HG03457 (cell line): ENCODE measurements around the gene SFSWAP.
"Not testable (repeated sequence)": the region's sequence is repeated elsewhere in the genome, so short reads cannot be mapped to it uniquely, and the experiment has no call there.

Experiments used
- ATAC-seq: cut with Tn5 transposase; IDR thresholded peaks from one replicate; pipeline ENCODE4 v1.9.1; 2021; ENCODE audit warnings: moderate number of reproducible peaks; ENCODE audit not compliant: unreplicated experiment

The SFSWAP gene

DNA sequence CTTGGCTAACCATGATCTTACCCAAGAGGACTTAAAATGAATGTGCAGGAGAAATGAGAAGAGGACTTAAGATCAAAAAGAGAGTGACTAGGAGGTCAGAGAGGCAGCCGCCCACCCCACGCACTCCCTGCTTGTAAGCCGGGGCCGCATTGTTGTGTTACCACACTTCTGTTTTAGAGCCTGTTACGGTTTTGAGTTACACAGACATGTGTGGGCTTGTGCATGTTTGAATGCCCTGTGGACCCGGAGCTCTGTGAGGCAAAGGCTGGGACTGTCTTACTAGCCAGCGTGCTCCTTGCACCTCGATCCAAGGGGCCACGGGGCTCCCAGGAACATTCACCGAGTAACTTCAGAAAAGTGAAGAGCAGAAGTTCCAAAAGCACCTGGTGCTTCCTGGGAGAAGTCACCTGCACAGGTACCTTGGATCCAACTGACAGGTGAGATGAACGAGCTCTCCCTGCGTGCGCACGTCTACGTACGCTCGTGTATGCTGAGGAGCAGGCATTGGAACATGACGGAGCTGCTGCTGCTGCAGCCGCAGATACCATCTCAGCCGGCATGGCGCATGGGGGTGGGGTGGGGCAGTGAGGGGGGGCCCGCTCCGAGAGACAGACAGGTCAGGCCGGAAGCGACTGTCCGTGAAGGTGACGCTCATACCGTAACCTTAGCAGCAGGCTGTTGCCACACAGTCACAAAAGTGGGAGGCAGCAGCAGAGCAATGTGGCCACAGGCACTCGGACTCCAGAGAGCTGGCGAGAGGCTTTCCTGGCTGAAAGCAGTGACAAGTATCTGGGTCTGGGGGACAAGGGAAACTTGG is 23.7 kb downstream of the SFSWAP start:
- ATAC-seq = no peak

DNA sequence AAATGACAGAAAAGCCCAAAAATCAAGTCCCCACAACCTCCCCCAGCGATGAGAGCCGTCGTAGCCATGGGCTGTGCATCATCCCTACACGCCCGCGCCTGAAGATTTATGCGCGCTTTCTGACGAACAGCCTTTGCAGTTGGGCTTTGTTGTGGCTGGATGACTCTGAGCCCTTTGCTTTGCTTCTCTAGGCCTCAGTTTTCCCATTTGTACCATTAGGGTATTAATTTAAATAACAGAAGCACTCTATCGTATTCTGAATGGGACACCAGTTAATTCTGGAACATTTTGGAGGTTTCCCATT is 24.2 kb downstream of the SFSWAP start:
- no peak for ATAC-seq

DNA sequence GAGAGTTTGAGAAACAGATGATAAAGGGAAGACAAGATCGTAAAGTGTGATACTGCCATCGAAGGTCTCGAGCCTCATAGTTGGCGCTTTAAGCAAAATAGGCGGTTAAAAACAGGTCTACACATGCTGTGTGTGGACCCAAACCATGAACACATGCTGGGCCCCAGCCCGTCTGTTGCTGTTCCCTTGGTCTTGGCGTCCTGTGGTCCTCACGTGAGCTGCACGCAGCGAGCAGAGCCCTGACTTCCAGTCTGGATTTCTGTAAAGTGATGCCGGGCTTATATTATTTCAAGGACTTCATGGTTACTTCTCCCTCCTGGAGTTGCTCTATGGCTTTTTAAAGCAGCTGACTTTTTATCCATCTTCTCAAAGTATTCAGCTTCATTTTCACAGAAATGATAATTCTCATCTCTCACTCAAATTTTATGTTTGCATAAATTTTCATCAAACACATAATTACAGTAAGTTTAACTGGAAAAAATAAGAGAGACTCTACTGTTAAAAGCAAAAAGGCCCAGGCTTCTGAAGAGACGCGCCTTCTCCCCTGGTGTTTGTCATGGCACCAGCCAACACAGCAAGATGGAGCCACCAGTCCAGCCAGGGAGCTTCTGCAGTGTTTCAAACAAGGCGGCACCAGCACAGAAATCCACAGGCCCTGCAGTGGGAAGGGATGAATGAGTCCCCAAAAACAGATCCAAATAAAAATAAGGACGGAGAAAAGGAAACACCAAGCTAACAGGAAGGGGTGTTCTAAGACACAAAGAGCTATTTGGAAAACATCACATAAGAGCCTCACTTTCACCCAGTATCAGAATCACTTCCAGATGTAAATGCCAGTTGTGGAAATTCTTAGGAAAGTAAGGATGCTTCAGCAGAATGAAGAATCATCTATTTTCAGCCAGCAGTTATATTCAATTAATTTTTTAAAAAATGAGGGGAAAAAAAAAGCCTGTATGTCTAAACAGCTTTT is 24.9 kb downstream of the SFSWAP start:
- no peak for ATAC-seq

GRCh38 chr12:131736446-131737149 is 25.7 kb downstream of the SFSWAP start:
- no peak for ATAC-seq

DNA sequence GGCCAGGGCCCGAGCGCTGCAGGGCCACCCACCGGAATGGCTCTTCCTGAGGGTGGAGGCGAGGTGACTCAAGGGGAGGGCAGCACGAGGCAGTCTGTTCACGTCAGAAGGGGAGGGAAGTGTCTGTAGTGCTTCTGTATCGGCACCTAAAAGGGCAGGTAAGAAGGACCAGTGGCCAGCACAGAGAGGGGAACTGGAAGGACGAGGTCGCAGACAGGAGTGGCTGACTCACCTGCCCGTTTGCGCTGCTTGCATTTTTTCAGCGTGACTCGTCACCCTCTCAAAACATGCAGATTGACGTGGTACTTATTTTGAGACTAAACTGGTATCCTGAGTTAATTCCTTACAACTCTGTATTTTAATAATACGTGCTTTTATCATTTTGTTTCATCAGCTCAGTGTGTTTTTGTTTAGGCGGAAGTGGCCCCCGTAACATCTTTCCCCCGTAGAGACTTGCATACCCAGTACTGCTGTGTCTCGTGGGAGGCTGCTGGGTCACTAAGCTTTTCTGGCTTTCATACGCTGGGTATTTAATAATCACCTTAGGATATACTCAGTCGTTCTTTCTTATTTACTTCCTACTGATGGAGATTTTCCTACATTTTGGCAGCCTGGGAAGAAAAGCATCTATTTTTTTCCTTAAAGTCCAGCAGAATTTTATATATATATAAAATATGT is 26.4 kb downstream of the SFSWAP start:
- no peak for ATAC-seq

DNA sequence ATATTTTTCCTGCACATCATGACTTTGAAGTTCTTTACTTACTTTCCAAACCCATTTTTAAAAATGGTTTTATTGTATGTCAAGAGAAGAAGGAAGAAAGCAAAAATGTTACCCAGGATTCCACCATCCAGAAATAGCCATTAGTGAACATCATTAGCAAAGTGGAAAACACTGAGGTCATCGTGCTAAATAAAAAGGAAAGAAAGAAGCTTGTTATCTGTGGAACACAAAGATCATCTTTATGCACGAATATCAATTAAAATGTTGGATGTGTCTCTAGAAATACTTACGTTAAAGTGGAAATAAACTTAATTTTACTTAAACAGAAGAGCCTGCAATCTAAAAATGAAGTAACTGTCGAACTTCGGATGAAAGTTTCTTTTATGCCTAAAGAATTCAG is 27.3 kb downstream of the SFSWAP start:
- ATAC-seq = no peak

GRCh38 chr12:131740626-131741025 is 29.7 kb downstream of the SFSWAP start:
- no peak for ATAC-seq

DNA sequence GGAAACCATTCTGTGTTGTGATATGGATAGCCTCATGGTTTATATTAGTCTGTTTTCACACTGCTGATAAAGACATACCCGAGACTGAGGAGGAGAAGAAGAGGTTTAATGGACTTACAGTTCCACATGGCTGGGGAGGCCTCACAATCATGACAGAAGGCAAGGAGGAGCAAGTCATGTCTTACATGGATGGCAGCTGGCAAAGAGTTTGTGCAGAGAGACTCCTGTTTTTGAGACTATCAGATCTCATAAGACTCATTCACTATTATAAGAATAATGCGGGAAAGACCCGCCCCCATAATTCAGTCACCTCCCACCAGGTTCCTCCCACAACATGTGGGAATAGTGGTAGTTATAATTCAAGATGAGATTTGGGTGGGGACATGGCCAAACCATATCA is 31.9 kb downstream of the SFSWAP start:
- ATAC-seq = not testable (repeated sequence)

DNA sequence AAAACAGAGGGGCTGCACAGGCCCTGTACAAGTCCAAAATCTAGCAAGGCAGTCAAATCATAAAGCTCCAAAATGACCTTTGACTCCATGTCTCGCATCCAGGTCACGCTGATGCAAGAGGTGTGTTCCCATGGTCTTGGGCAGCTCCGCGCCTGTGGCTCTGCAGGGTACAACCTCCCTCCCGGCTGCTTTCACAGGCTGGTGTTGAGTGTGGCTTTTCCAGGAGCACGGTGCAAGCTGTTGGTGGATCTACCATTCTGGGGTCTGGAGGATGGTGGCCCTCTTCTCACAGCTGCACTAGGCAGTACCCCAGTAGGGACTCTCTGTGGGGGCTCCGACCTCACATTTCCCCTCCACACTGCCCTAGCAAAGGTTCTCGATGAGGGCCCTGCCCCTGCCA is 32.5 kb downstream of the SFSWAP start:
- not testable (repeated sequence) for ATAC-seq

DNA sequence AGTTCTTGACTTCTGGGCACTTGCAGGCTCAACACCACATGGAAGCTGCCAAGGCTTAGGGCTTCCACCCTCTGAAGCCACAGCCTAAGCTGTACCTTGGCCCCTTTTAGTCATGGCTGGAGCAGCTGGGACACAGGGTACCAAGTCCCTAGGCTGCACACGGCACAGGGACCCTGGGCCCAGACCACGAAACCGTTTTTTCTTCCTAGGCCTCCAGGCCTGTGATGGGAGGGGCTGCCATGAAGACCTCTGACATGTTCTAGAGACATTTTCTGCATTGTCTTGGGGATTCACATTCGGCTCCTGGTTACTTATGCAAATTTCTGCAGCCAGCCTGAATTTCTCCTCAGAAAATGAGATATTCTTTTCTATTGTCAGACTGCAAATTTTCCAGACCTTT is 33.0 kb downstream of the SFSWAP start:
- not testable (repeated sequence) for ATAC-seq

- ATAC-seq = not testable (repeated sequence)
These were observed 33.8 kb downstream of the SFSWAP start for GRCh38 chr12:131744675-131745074.

- no peak for ATAC-seq
These were observed 34.8 kb downstream of the SFSWAP start for GRCh38 chr12:131745706-131746105.

- no peak for ATAC-seq
These were observed 36.6 kb downstream of the SFSWAP start for GRCh38 chr12:131747276-131748177.

- no peak for ATAC-seq
These were observed 38.9 kb downstream of the SFSWAP start for GRCh38 chr12:131749618-131750315.

GRCh38 chr12:131751335-131751734 is 40.4 kb downstream of the SFSWAP start:
- ATAC-seq = no peak

DNA sequence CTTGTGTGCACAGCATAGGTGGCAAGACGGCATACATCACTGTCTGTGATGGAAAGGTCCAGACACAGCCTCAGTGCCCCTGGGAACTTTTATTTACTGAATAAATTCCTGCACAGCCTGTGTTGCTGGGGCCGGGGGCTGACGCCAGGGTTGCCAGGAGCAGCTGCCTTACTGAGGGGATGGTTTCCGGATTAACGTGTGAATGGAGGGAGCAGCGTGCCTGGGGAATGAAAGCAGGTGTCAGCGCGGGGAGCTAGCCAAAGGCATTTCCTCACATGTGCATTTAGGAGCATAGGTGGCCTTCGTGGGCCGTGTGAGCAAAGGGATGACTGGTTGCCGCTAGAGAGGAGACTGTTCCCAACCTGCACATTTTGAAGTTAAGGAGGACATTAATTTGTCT is 41.6 kb downstream of the SFSWAP start:
- ATAC-seq = no peak

GRCh38 chr12:131753005-131753404 is 42.1 kb downstream of the SFSWAP start:
- ATAC-seq = no peak

DNA sequence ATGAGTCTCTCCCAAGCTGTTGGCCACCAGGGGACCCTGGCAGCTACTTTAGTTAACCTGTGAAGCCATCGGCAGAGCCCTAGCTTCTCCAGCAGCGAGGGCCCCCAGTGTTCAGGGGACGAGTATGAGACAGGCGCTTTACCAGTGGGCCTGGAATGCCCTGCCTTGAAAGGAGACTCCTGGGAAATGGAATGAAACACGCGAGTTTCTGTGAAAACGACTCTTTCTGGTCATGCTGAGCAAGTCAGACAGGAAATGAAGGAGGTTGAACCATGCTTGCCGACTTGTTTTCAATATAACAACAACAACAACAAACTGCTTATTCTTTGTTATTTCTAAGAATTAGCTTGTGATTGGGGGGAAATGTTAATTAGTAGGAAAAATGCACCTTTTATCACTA is 42.9 kb downstream of the SFSWAP start:
- no peak for ATAC-seq

GRCh38 chr12:131754184-131754583 is 43.3 kb downstream of the SFSWAP start:
- ATAC-seq = no peak
